Ishikawa (cell line): ENCODE data around the gene SPON1.

Experiments
- CEBPB ChIP-seq: IDR thresholded peaks from 2 replicates; pipeline ENCODE4 v1.6.1; 2012
- CREB1 ChIP-seq: IDR thresholded peaks from 2 replicates; pipeline ENCODE4 v1.6.1; 2012; ENCODE audit warnings: low read depth
- EGR1 ChIP-seq: IDR thresholded peaks from 2 replicates; pipeline ENCODE4 v1.6.1; 2012
- MAX ChIP-seq: IDR thresholded peaks from 2 replicates; pipeline ENCODE4 v1.6.1; 2012
- TAF1 ChIP-seq: IDR thresholded peaks from 2 replicates; pipeline ENCODE4 v1.6.1; 2012; ENCODE audit warnings: low read depth, mild to moderate bottlenecking
- TCF12 ChIP-seq: IDR thresholded peaks from 2 replicates; pipeline ENCODE4 v1.6.1; 2012; ENCODE audit warnings: low read depth
- TEAD4 ChIP-seq: IDR thresholded peaks from 2 replicates; pipeline ENCODE4 v1.6.1; 2012
- YY1 ChIP-seq: IDR thresholded peaks from 2 replicates; pipeline ENCODE4 v1.6.1; 2012; ENCODE audit warnings: low read depth

The SPON1 gene

GRCh38 chr11:14315130-14315529 is 352.6 kb downstream of the SPON1 start:
- TF ChIP-seq TCF12 (no peak), TAF1 (no peak), YY1 (no peak), CREB1 (no peak), CEBPB (no peak), TEAD4 (no peak), MAX (no peak), EGR1 (no peak)
